Lower leg skin (tissue), 3 donors: ENCODE data around the gene WDR87.

ENCODE experiments used
- POLR2A ChIP-seq, 2 donors: fragments of 450-650 bp; IDR thresholded peaks; one replicate each; pipeline ENCODE4 v1.6.1; 2016 to 2017; ENCODE audit warnings: antibody characterized with exemption in 2 of 2, mild to moderate bottlenecking in 1 of 2, moderate library complexity in 1 of 2
- TF ChIP-seq, protein P1 (sequence below), 3 donors: fragments of 450-650 bp; IDR thresholded peaks; one replicate each; pipeline ENCODE4 v1.5.1; 2016; ENCODE audit warnings: antibody characterized with exemption in 3 of 3, mild to moderate bottlenecking in 3 of 3, moderate library complexity in 2 of 3

DNA sequence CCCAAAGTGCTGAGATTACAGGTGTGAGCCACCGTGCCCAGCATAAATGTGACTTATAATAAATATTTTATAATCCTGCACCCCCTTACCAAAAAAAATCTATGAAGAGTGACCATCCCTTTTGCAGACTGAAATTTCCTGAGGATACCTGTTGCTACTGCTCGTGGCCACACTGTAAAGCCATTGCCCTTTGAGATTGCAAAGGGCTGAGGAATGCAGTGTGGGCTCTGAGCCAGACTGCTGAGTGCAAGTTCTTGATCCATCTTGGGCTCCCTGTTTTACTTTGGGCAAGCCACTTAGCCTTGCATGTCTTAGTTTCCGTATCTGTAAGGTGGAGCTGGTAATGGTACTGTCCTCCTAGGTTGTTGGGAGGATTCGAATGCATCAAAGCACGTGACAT lies 24.0 kb upstream of the WDR87 start:
- TF ChIP-seq, protein P1, sequence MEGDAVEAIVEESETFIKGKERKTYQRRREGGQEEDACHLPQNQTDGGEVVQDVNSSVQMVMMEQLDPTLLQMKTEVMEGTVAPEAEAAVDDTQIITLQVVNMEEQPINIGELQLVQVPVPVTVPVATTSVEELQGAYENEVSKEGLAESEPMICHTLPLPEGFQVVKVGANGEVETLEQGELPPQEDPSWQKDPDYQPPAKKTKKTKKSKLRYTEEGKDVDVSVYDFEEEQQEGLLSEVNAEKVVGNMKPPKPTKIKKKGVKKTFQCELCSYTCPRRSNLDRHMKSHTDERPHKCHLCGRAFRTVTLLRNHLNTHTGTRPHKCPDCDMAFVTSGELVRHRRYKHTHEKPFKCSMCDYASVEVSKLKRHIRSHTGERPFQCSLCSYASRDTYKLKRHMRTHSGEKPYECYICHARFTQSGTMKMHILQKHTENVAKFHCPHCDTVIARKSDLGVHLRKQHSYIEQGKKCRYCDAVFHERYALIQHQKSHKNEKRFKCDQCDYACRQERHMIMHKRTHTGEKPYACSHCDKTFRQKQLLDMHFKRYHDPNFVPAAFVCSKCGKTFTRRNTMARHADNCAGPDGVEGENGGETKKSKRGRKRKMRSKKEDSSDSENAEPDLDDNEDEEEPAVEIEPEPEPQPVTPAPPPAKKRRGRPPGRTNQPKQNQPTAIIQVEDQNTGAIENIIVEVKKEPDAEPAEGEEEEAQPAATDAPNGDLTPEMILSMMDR (IDR thresholded peaks at IDR 0.05): no peak
- TF ChIP-seq POLR2A (IDR thresholded peaks at IDR 0.05): no peak
